Stomach (tissue), 4 donors: ENCODE data around the gene PRXL2A.

Experiments used
- CTCF ChIP-seq, 7 experiments: fragments of 450-650 bp in 4 of 7; fragments of 200-600 bp in 3 of 7; sonication (generic) in 3 of 7; IDR thresholded peaks; one replicate each; pipeline ENCODE4 v1.5.1; 2016 to 2019; ENCODE audit warnings: antibody characterized with exemption in 7 of 7, control low read depth in 2 of 7, mild to moderate bottlenecking in 1 of 7
- EP300 ChIP-seq: sonication (generic); formaldehyde crosslinking; IDR thresholded peaks from one replicate; pipeline ENCODE4 v1.6.1; 2017; ENCODE audit warnings: antibody characterized with exemption
- POLR2A ChIP-seq, 4 donors: fragments of 450-650 bp; IDR thresholded peaks; one replicate each; pipeline ENCODE4 v1.6.1; 2016; ENCODE audit warnings: antibody characterized with exemption in 4 of 4, control low read depth in 2 of 4, mild to moderate bottlenecking in 1 of 4, moderate library complexity in 1 of 4
- POLR2AphosphoS5 ChIP-seq, 3 donors: sonication (generic); formaldehyde crosslinking; IDR thresholded peaks; one replicate each; pipeline ENCODE4 v1.6.1; 2016; ENCODE audit warnings: antibody characterized with exemption in 3 of 3

GRCh38 chr10:80410578-80411145, 2.3 kb downstream of the PRXL2A start:
- no peak for TF ChIP-seq CTCF (IDR thresholded peaks at IDR 0.05)
- TF ChIP-seq POLR2A (IDR thresholded peaks at IDR 0.05): no peak
- TF ChIP-seq EP300: no peak
- no peak for TF ChIP-seq POLR2AphosphoS5 (IDR thresholded peaks at IDR 0.05)
